HepG2 (cell line): ENCODE results near the gene PBLD.

Experiments
- ESRRA ChIP-seq: sonication (generic); formaldehyde crosslinking; IDR thresholded peaks from 2 replicates; pipeline ENCODE4 v1.5.1; 2020; ENCODE audit warnings: mild to moderate bottlenecking, low read depth, missing genetic modification reagents
- GATAD1 ChIP-seq: IDR thresholded peaks from 2 replicates; pipeline ENCODE4 v1.6.1; 2016; ENCODE audit warnings: missing genetic modification reagents, missing compliant biosample characterization
- PHF8 ChIP-seq: sonication (generic); formaldehyde crosslinking; IDR thresholded peaks from 2 replicates; pipeline ENCODE4 v1.5.0; 2020; ENCODE audit warnings: missing genetic modification reagents
- POLR2A ChIP-seq, 2 experiments: IDR thresholded peaks; 2 replicates each; pipeline ENCODE4 v1.6.1; 2011; ENCODE audit warnings: low read depth in 2 of 2, low read length in 2 of 2, mild to moderate bottlenecking in 1 of 2, moderate library complexity in 1 of 2; ENCODE audit not compliant: insufficient read depth in 1 of 2
- REXO4 ChIP-seq: sonication (generic); formaldehyde crosslinking; IDR thresholded peaks from 2 replicates; pipeline ENCODE4 v1.8.0; 2022; ENCODE audit warnings: missing genetic modification reagents, mild to moderate bottlenecking, borderline replicate concordance
- TCF7L2 ChIP-seq: IDR thresholded peaks from 2 replicates; pipeline ENCODE4 v1.6.1; 2011; ENCODE audit warnings: mild to moderate bottlenecking, low read depth, low read length, moderate library complexity
- ZNF768 ChIP-seq: sonication (generic); formaldehyde crosslinking; IDR thresholded peaks from 2 replicates; pipeline ENCODE4 v1.4.0; 2020; ENCODE audit warnings: missing genetic modification reagents
- TF ChIP-seq, protein P1 (sequence below), 2 experiments: sonication (generic) in 1 of 2; formaldehyde crosslinking in 1 of 2; IDR thresholded peaks; 2 replicates each; pipeline versions ENCODE4 v1.4.0 to v1.6.1; 2018 to 2020; ENCODE audit warnings: missing genetic modification reagents in 2 of 2, borderline replicate concordance in 1 of 2, low read depth in 1 of 2, mild to moderate bottlenecking in 1 of 2, missing biosample characterization in 1 of 2
- TF ChIP-seq, protein P2 (sequence below): sonication (generic); formaldehyde crosslinking; IDR thresholded peaks from 2 replicates; pipeline ENCODE4 v1.5.0; 2020; ENCODE audit warnings: mild to moderate bottlenecking, missing genetic modification reagents, moderate library complexity
- TF ChIP-seq, protein P3 (sequence below): sonication (generic); formaldehyde crosslinking; IDR thresholded peaks from 2 replicates; pipeline ENCODE4 v1.9.0; 2021; ENCODE audit warnings: mild to moderate bottlenecking, missing genetic modification reagents

DNA sequence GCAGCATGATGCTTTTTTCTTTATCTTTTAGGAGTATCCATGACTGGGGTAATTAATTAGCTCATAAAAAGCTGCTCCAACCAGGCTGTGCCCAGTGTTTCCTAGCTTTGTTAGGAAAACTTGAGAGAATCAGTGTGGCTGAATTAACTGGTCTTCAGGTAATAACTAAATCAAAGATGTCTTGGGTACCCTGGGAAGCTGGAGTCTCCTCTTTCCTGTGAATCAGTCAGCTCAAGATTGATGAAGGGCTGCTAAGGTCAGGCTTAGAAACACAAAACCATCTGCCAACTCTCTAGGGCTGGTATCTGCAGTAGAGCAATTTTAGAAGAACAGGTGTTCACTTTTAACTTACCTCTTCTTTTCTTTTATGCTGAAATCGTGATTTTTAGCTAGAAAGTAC, 79.4 kb downstream of the PBLD start:
- TF ChIP-seq ZNF768 = no peak
- TF ChIP-seq, protein P1, sequence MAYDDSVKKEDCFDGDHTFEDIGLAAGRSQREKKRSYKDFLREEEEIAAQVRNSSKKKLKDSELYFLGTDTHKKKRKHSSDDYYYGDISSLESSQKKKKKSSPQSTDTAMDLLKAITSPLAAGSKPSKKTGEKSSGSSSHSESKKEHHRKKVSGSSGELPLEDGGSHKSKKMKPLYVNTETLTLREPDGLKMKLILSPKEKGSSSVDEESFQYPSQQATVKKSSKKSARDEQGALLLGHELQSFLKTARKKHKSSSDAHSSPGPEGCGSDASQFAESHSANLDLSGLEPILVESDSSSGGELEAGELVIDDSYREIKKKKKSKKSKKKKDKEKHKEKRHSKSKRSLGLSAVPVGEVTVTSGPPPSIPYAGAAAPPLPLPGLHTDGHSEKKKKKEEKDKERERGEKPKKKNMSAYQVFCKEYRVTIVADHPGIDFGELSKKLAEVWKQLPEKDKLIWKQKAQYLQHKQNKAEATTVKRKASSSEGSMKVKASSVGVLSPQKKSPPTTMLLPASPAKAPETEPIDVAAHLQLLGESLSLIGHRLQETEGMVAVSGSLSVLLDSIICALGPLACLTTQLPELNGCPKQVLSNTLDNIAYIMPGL (CRISPR knock-in tag; IDR thresholded peaks at IDR 0.05; ENCODE audit: borderline replicate concordance in 1 of 2, low read depth in 1 of 2) = no peak
- no peak for TF ChIP-seq POLR2A (IDR thresholded peaks at IDR 0.05; ENCODE audit: insufficient read depth in 1 of 2, low read depth in 2 of 2, low read length in 2 of 2)
- no peak for TF ChIP-seq TCF7L2
- TF ChIP-seq, protein P2, sequence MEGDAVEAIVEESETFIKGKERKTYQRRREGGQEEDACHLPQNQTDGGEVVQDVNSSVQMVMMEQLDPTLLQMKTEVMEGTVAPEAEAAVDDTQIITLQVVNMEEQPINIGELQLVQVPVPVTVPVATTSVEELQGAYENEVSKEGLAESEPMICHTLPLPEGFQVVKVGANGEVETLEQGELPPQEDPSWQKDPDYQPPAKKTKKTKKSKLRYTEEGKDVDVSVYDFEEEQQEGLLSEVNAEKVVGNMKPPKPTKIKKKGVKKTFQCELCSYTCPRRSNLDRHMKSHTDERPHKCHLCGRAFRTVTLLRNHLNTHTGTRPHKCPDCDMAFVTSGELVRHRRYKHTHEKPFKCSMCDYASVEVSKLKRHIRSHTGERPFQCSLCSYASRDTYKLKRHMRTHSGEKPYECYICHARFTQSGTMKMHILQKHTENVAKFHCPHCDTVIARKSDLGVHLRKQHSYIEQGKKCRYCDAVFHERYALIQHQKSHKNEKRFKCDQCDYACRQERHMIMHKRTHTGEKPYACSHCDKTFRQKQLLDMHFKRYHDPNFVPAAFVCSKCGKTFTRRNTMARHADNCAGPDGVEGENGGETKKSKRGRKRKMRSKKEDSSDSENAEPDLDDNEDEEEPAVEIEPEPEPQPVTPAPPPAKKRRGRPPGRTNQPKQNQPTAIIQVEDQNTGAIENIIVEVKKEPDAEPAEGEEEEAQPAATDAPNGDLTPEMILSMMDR (CRISPR knock-in tag) = no peak
- no peak for TF ChIP-seq PHF8 (CRISPR knock-in tag)
- TF ChIP-seq GATAD1 (CRISPR knock-in tag) = no peak
- no peak for TF ChIP-seq REXO4
- TF ChIP-seq, protein P3, sequence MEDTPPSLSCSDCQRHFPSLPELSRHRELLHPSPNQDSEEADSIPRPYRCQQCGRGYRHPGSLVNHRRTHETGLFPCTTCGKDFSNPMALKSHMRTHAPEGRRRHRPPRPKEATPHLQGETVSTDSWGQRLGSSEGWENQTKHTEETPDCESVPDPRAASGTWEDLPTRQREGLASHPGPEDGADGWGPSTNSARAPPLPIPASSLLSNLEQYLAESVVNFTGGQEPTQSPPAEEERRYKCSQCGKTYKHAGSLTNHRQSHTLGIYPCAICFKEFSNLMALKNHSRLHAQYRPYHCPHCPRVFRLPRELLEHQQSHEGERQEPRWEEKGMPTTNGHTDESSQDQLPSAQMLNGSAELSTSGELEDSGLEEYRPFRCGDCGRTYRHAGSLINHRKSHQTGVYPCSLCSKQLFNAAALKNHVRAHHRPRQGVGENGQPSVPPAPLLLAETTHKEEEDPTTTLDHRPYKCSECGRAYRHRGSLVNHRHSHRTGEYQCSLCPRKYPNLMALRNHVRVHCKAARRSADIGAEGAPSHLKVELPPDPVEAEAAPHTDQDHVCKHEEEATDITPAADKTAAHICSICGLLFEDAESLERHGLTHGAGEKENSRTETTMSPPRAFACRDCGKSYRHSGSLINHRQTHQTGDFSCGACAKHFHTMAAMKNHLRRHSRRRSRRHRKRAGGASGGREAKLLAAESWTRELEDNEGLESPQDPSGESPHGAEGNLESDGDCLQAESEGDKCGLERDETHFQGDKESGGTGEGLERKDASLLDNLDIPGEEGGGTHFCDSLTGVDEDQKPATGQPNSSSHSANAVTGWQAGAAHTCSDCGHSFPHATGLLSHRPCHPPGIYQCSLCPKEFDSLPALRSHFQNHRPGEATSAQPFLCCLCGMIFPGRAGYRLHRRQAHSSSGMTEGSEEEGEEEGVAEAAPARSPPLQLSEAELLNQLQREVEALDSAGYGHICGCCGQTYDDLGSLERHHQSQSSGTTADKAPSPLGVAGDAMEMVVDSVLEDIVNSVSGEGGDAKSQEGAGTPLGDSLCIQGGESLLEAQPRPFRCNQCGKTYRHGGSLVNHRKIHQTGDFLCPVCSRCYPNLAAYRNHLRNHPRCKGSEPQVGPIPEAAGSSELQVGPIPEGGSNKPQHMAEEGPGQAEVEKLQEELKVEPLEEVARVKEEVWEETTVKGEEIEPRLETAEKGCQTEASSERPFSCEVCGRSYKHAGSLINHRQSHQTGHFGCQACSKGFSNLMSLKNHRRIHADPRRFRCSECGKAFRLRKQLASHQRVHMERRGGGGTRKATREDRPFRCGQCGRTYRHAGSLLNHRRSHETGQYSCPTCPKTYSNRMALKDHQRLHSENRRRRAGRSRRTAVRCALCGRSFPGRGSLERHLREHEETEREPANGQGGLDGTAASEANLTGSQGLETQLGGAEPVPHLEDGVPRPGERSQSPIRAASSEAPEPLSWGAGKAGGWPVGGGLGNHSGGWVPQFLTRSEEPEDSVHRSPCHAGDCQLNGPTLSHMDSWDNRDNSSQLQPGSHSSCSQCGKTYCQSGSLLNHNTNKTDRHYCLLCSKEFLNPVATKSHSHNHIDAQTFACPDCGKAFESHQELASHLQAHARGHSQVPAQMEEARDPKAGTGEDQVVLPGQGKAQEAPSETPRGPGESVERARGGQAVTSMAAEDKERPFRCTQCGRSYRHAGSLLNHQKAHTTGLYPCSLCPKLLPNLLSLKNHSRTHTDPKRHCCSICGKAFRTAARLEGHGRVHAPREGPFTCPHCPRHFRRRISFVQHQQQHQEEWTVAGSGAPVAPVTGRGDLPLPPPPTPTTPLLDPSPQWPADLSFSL (CRISPR knock-in tag) = no peak
- TF ChIP-seq ESRRA = no peak
